ENCODE data around the gene F2.

F2 gene

GRCh38 chr11:46718155-46719019 is 626 bp upstream of the F2 start:
- peak; percentile 64 to 84 for DNase-seq

GRCh38 chr11:46719543-46720218 is 668 bp downstream of the F2 start:
- no peak for DNase-seq

DNA sequence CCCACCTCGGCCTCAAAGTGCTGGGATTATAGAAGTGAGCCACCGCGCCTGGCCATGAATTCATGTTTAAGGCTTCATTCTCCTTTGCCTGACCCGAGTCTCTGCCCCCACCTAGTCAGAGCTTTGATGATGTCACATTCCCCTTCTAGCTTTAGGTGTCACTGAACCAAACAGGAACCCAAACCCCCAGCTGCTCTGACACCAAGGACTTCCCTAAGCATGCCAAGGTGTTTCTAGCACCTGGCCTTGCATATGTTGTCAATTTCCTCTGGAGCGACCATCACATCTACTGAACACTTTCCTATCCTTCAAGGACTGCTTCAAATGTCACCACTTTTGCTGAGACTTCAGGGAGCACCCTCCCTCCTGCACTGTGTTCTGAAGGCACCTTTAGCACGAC is 2.3 kb downstream of the F2 start:
- no peak for DNase-seq

- no peak for DNase-seq
Measured at GRCh38 chr11:46722566-46723358, 3.7 kb downstream of the F2 start.

DNA sequence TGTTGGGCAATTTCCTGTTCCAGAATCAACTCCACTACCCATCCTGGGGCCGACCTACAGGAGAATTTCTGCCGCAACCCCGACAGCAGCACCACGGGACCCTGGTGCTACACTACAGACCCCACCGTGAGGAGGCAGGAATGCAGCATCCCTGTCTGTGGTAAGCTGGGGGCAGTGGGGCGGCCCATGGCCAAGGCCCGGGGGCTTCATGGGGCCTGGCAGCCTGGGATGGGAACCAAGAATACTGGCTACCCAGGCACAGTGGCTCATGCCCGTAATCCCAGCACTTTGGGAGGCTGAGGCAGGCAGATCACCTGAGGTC is 4.3 kb downstream of the F2 start:
- no peak for DNase-seq

DNA sequence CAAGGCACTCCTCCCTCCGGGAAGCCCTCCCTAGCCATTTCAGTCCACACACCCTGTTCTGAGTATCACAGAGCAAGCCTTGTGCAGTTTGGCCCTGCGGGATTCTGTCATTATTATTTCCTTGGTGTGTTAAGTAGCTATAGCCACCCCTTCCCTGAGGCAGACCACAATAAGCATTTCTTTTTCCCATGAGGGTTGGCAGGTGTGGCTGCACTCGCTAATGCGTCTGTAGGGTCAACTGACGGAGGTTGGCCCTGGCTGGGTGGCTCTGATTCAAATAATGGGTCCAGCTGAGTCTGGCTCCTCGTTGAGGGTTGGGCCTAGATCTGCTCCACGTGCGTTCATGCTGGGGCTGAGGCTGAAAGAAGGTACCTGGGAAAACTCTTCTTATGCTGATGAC is 5.1 kb downstream of the F2 start:
- peak; percentile 23 to 48 for DNase-seq

GRCh38 chr11:46725338-46726205 is 6.6 kb downstream of the F2 start:
- DNase-seq, result no peak

- no peak for DNase-seq
Measured at GRCh38 chr11:46726206-46726862, 7.3 kb downstream of the F2 start.

DNA sequence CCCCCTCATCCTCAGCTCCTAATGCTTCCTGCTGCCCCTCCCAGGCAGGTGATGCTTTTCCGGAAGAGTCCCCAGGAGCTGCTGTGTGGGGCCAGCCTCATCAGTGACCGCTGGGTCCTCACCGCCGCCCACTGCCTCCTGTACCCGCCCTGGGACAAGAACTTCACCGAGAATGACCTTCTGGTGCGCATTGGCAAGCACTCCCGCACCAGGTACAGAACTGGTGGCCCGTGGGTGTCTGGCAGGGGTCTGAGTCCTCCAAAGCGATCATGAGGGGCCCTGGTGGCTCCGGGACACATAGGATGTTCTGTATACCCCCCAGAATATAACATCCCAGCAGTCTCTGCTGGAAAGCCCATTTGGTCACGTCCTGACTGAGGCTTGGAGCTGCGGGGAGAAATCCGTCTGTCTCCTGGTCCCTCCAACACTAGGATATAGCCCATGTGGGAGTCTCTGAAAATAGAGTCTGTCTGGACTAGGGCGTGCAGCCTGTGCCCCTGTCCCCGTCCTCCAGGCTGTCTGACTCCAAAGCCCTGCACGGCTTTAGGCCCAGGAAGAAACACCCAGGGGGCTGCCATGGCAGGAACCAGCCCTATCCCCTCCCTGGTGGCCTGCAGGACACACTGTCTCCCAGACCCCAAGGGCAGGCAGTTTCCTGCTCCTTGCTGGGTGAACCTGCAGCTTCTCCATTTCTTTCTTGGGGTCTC is 9.1 kb downstream of the F2 start:
- DNase-seq, result no peak

GRCh38 chr11:46728659-46729040 is 9.6 kb downstream of the F2 start:
- DNase-seq, result no peak

- no peak for DNase-seq
Measured at GRCh38 chr11:46729110-46730027, 10.4 kb downstream of the F2 start.

DNA sequence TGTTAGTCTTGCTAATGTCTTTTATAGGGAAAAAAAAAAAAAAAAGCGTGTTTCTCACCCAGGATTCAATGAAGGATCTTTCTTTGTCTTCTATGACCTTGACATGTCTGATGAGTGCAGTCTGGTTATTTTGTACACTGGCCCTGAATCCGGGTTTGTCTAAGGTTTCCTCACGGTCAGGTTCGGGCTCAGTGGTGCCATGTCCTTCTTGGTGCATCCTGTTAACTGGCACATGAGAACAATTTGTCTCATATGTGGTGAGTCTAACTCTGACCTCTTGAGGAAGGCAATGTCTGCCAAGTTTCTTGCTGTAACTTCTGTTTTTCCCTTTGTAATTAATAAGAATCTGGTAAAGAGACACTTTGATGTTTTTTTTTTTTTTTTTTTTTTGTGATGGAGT is 12.5 kb downstream of the F2 start:
- no peak for DNase-seq

GRCh38 chr11:46733234-46733633 is 14.2 kb downstream of the F2 start:
- DNase-seq, result no peak

DNA sequence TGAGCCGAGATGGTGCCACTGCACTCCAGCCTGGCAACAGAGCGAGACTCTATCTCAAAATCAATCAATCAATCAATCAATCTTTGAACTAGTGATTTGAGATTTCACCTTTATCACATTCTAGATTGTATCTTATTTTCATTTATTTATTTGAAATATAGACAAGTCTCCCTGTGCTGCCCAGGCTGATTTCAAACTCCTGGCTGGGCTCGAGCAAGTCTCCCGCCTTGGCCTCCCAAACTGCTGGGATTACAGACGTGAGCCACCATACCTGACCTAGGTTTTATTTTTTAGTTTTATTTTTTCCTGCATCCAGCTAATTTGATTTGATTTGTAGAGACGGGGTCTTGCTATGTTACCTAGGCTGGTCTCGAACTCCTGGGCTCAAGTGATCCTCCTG is 17.1 kb downstream of the F2 start:
- DNase-seq, result no peak

- peak in 1 of 2 experiments; percentile 24 for DNase-seq
Measured at GRCh38 chr11:46736615-46737014, 17.6 kb downstream of the F2 start.

GRCh38 chr11:46737699-46738098 is 18.7 kb downstream of the F2 start:
- no peak for DNase-seq

DNA sequence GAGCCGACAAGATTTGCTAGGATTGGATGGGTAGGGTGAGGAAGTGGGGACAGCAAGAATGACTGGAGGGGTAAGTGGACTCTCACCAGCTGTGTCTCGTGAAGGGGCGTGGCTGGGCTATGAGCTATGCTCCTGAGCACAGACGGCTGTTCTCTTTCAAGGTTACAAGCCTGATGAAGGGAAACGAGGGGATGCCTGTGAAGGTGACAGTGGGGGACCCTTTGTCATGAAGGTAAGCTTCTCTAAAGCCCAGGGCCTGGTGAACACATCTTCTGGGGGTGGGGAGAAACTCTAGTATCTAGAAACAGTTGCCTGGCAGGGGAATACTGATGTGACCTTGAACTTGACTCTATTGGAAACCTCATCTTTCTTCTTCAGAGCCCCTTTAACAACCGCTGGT is 19.9 kb downstream of the F2 start:
- no peak for DNase-seq

DNA sequence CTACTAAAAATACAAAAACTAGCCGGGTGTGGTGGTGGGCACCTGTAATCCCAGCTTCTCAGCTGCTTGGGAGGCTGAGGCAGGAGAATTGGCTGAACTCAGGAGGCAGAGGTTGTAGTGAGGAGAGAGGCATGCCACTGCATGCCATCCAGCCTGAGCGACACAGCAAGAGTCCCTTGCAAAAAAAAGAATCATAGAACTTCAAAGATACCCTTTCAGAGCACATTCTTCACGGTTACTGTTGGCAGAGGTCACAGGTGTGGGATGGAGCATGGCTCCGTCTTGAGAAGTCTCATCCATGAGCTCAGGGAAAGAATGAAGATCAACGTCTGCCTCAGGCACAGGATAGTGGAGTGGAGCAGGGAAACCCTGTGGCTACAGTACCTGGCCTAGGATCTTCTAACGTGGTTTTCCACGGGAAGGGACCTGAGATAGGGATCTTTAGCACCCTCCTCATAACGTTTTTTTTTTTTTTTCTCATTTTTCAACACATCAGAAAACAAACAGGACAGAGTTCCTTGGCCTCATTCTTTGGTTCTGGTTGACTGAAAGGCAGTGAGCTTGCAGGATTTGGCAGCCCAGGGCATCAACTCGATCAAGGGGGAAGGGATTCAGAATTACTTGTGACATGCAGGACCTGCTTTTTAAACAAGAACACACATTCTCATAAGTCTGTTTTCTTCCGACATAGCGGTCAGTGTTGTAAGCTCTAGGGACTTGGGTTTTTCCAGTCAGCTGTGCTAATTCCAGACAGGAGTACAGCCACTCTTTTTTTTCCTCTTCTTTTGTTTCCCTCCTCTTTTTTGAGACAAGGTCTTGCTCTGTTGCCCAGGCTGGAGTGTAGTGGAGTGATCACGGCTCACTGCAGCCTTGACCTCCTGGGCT is 22.8 kb downstream of the F2 start:
- DNase-seq, result no peak

DNA sequence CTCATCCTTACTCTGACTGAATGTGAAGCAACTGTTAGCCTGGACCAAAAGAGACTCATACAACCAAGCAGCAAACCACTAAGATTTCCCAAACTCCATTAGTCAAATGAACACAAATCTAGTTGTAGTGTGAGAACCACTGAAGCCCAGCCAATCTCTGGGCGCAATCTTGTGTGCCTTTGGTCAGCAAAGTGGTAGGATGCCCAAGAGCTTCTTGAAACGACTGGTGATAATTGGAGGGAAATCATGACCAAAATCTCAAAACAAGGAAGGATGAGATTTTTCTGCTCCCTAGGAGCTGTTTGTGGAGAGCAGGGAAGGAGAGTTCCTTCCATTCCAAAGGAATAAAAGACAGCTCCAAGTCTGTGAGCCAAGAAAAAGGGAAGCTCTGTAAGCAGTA is 24.0 kb downstream of the F2 start:
- no peak for DNase-seq
